Measurements from ENCODE around the gene COX20.

The COX20 gene

DNA sequence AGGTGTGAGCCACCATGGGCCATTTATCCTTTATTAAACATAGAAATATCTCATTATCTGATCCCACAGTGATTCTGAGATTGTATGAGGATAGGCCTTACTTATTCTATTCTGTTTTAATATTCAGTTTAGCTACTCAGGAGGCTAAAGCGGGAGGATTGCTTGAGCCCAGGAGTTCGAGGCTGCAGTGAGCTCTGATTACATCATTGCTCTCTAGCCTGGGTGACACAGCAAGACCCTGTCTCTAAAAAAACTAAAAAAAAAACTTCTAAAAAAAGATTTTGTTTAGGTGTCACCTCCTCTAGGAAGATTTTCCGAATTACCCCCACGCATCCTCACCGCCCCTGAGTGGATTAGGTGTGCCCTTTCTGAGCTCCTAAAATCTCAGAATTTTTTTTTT, 43.2 kb downstream of the COX20 start:
- TF ChIP-seq, protein P1, sequence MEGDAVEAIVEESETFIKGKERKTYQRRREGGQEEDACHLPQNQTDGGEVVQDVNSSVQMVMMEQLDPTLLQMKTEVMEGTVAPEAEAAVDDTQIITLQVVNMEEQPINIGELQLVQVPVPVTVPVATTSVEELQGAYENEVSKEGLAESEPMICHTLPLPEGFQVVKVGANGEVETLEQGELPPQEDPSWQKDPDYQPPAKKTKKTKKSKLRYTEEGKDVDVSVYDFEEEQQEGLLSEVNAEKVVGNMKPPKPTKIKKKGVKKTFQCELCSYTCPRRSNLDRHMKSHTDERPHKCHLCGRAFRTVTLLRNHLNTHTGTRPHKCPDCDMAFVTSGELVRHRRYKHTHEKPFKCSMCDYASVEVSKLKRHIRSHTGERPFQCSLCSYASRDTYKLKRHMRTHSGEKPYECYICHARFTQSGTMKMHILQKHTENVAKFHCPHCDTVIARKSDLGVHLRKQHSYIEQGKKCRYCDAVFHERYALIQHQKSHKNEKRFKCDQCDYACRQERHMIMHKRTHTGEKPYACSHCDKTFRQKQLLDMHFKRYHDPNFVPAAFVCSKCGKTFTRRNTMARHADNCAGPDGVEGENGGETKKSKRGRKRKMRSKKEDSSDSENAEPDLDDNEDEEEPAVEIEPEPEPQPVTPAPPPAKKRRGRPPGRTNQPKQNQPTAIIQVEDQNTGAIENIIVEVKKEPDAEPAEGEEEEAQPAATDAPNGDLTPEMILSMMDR (IDR thresholded peaks at IDR 0.05; ENCODE audit: extremely low read depth, missing control alignments): no peak
- no peak for DNase-seq (ENCODE audit: low spot score)

DNA sequence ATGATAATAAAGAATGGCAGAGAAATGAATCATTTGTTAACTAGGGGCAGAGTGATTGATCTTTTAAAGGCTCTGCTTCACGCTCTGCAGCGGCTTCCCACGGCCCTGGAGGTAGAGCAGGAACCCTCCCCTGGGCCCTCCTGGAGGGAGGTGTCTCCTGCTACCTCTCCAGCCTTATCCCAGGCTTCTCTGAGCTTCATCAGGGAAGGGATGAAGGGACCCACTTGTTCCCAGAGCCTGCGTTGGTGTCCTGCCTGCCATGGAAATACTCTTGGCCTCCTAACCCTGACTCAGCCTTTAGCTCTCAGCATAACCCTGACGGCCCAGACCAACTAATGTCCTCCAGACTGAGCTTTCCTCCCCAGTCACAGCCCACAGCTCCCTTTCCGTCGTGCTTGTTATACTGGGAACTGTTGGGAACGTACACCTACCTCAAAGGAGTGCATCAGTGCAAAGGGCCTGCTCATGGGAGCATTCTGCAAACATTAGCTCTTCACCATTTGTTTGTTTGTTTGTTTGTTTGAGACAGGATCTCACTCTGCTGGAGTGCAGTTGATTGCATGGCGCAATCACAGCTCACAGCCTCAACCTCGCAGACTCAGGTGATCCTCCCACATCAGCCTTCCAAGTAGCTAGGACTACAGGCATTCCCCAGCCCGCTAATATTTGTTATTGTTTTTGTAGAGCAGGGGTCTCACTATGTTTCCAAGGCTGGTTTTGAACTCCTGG, 46.3 kb downstream of the COX20 start:
- TF ChIP-seq, protein P1 (IDR thresholded peaks at IDR 0.05; ENCODE audit: extremely low read depth, missing control alignments): no peak
- no peak for DNase-seq (ENCODE audit: low spot score)

DNA sequence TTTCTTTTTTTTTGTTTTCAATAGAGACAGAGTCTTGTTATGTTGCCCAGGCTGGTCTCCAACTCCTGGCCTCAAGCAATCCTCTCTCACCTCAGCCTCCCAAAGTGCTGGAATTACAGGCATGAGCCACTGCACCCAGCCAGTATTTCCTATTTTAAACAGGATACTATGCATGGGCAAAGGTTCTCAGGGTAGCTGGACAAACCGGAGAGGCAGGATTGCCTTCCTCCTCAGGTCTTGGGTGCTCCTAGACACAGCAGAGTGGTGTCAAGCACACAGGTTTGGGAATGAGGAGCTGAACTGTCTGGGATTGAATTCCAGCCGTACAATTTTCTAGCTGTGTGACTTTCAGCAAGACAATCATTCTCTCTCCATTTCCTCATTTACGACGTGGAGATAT, 51.8 kb downstream of the COX20 start:
- DNase-seq (ENCODE audit: low spot score): no peak
- TF ChIP-seq, protein P1 (IDR thresholded peaks at IDR 0.05; ENCODE audit: extremely low read depth, missing control alignments): no peak

DNA sequence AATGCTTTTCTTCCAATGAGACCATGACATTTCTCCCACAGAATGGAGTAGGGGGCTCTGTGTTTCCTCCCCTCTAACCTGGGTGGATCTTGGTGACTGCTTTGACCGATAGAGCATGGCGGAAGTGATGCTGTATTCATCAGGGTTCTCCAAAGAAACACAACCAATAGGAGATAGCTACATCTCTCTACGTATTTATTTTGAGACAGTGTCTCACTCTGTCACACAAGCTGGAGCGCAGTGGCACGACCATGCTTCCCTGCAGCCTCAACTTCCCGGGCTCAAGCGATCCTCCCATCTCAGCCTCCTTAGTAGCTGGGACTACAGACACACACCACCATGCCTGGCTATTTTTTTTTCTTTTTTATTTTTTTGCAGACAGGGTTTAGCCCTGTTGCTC, 58.4 kb downstream of the COX20 start:
- TF ChIP-seq, protein P1 (IDR thresholded peaks at IDR 0.05; ENCODE audit: extremely low read depth, missing control alignments): no peak
- no peak for DNase-seq (ENCODE audit: low spot score)

Measured in GM20000 (cell line).